ENCODE measurements around the gene BCAS3.
"Not testable (repeated sequence)": the region's sequence is repeated elsewhere in the genome, so short reads cannot be mapped to it uniquely, and the experiment has no call there.

The BCAS3 gene

DNA sequence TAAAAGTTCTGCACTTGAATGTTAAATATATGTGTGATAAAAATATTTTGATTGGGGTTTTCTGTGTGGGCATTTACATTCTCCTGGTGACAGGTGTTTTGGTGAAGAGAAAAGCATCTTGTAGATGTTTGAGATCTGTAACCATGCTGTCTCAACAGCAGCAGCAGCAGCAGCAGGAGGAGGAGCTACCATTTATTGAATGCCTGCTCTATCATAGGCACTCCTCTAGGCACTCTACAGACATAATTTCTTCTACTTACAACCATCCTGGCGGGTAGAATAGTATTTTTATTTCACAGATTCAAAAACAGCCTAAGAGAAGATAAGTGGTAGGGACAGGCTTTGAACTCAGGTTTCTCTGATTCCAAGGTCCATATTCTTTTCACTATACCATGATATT lies 562.3 kb downstream of the BCAS3 start:
- FAIRE-seq: no peak

GRCh38 chr17:61240851-61241468 lies 563.3 kb downstream of the BCAS3 start:
- no peak for FAIRE-seq

DNA sequence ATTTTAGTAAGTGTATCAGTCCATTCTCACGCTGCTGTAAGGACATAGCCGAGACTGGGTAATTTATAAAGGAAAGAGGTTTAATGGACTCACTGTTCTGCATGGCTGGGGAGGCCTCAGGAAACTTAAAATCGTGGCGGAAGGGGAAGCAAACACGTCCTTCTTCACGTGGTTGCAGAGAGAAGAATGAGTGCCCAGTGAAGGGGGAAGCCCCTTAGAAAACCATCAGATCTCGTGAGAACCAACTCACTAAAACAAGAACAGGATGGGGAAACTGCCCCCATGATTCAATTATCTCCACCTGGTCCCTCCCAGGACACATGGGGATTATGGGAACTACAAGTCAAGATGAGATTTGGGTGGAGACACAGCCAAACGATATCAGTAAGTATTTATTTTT lies 567.3 kb downstream of the BCAS3 start:
- not testable (repeated sequence) for FAIRE-seq

DNA sequence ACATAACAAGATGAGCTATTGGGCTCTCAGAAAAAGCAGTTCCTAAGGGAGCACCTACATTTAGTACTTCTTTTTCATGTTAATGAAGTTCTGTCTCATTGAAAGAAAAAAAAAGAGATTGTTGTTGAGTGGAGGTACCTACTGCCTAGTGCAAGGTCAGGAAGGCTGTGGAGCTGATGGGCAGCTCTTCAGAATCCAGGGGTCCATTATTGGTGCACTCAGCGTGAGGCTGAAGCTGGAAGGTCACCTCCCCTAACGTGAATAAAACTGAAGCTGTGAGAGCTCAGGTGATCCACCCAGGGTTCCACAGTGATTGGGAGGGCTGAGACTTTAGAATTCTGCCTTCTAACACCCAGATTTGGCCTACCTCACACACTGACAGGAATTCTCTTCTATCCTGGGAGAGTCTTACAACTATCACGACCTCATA lies 568.1 kb downstream of the BCAS3 start:
- no peak for FAIRE-seq

DNA sequence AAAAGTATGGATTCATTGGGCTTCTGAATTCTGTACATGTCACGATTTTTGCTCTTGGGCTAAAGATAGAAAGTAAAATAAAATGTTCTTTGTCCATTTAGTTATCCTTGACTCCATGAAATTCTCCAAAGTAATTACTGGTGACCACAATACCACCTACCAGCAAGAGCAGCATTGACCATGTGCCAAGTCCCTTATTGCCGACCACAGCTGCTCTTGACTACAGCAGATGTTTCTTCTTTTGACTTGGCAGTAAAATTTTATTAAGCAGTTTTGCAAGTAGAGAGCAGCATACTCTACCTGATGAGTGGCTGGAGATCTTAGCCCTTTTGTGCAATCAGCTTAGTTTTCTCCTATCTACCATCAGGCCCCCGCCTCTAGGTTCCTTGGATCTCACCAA lies 569.8 kb downstream of the BCAS3 start:
- FAIRE-seq: no peak

- no peak for FAIRE-seq
These were observed 570.7 kb downstream of the BCAS3 start for GRCh38 chr17:61248399-61248798.

DNA sequence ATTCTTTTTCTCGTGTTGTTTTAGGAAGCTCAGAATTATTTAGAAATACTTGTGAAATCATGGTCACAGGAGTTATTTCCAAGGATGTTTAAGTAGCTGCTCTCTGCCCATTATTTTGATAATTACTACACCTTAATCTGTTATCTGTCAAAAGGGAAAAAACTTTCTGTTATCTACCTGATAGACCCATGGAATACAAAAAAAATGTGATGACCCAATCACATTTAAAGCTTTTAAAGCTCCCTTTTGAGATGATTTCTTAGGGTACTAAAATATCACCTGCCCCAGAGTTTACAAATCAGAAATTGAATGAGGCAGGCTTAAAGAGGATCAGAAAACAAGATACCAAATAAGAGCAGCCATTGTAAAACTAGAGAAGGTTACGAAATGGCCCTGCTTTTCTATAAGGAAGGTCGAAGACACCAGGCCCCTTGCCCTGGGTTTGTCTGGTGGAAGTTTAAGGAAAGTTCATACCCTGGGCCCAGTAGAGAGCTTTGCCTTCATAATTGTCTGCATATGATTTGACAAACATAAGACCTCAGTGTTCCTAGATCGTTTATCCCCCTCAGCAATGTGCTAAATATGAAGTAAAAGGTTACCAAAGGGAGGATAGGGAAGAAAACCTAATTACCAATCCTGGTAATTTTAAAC lies 572.1 kb downstream of the BCAS3 start:
- FAIRE-seq: no peak

DNA sequence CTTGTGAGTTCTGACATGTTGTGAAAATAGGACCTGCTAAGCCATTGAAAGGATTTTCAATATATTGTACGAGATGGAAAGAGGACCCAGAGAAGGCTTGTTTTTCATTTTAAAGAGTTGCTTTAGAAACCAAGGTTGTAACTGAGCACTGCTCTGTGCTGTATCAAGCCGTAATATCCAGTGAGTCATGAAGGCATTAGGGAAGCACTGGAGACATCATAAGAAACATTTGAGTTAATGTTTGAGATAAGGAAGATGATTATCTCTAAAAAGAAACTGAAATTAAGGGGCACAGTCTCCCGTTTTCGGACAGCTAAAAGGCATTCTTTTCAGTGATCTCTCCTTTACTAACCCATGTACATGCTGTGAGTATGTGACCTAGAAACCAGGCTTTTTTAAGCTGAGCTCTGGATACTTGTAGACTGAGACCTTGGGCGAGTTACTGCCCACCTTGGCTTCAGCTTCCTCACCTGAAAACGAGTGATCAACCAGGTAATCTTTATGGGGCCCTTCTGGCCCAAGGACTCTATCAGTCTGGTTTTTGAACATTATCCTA lies 572.8 kb downstream of the BCAS3 start:
- no peak for FAIRE-seq

DNA sequence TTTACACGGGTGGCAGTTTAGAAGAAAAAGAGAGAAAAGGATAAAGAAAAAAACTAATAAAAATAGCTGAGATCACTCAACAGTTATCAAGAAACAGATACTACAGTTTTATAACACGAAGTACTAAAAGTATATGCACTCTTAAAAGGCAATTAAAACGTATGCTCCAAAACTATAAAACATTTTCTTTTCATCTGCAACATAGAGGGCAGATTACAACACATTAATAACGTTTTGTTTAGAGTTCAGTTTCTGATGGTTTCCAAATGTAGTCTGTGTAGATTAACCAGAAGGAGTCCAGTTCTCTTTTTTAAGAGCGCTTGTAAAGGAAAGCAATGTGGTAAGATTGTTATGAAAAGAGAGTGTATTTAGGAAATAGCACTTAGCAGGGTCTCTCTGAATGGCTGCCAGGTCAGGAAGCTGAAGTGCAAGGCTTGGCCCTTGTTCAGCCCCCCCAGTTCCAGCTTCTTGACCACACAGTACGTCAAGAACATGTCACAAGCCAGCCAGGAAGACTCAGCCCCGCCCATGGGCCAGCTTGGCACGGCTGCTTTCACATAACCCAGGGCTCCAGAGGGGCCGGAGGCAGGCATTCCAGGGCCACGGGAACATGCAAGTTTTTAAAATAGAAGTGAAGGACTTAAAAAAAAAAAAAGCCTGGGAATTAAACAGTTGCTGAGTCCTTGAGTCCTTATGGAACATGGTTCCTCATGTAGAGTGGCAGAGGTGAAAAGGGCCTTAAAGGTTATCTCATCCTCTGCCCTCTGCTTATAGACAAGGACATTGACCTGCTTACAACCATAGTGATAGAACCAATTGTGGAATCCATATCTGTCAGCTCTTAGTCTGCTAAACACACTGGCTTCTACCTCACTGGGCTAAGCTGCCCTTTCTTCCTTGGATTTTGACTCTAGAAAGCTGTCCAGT lies 574.6 kb downstream of the BCAS3 start:
- no peak for FAIRE-seq

GRCh38 chr17:61253362-61253761 lies 575.7 kb downstream of the BCAS3 start:
- no peak for FAIRE-seq

DNA sequence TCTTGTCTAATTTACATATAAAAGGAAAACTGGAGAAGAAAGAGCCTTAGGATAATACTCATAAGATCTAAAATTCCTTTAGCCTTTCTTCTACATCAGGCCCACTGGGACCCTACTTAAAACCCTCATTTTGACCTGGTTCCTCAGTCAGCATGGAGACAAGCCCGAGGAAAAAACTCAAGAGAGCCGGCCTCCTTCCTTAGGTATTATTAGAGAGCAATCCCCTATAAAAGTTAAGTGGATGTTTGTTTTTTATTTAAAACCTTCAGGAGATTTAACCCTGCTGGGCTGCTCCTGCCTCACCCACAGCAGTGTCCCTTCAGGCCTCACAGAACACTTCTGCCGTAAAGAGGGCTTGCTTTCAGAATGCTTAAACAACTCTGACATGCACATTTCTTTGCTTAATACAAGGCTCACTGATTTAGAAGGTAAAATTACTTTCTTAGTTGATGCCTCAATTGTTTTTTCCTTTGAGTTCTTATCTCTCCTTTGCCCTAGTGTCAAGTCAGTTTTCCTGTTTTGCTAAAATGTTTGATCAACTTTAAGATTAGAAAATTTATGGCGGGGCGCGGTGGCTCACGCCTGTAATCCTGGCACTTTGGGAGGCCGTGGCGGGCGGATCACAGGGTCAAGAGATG lies 576.4 kb downstream of the BCAS3 start:
- no peak for FAIRE-seq

DNA sequence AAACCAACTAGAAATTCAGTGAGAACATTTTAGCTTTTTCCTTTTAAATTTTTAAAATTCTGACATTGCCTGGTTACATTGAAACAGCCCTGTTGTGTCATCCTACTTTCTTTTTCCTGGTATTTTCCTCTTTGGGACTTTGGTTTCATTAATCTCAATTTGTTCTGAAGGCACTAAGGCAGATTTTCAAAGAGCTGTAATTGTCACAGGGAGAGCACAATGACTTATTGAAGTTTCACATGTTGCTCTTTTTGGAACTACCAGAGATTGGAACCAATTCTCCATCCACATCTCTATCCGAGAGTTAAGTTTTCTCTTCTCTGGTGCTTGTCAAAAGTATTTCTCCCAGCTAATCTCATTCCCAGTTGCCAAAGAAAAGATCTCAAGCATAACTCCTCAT lies 577.3 kb downstream of the BCAS3 start:
- no peak for FAIRE-seq

GRCh38 chr17:61255647-61256046 lies 578.0 kb downstream of the BCAS3 start:
- FAIRE-seq: no peak

DNA sequence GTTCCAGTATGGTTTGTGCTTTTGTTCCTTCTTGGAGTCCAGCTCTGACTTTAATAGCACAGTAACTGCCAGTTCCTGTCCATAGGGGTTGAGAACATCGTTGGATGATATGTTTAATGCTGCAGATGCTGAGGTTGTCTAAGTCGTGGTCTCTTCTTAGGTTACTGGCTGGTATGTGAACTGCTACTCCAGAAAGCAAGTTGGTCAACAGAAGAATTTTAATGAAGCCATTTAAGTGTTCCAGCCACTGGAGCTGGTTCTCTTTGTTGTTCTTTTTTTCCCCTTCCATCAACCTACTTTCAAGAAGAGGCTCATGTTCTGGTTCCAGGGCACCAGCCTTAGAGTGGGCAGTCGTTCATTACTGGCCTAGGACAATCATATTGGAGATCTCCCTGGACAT lies 581.7 kb downstream of the BCAS3 start:
- FAIRE-seq: no peak

- FAIRE-seq: no peak
These were observed 582.6 kb downstream of the BCAS3 start for GRCh38 chr17:61260071-61260797.

- no peak for FAIRE-seq
These were observed 583.5 kb downstream of the BCAS3 start for GRCh38 chr17:61261001-61261637.

DNA sequence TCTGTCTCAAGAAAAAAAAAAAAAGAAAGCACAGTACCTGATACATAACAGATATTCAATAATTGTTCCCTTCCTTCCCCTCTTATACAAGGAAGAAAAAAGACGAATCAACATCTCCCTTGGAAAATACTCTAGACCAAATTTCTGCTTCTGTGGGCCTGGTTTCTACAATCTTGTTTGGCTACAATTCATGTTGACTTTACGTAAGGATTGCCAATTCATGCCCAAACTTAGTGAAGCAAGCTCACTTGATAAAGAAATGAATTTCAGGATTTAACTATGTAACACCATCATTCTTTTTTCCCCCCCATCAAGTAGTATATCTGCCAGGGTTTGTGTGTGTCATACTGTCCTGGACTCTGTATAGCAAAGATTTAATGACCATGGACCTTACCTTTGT lies 587.7 kb downstream of the BCAS3 start:
- FAIRE-seq: no peak

- no peak for FAIRE-seq
These were observed 590.2 kb downstream of the BCAS3 start for GRCh38 chr17:61267847-61268246.

- no peak for FAIRE-seq
These were observed 597.7 kb downstream of the BCAS3 start for GRCh38 chr17:61275395-61275794.

DNA sequence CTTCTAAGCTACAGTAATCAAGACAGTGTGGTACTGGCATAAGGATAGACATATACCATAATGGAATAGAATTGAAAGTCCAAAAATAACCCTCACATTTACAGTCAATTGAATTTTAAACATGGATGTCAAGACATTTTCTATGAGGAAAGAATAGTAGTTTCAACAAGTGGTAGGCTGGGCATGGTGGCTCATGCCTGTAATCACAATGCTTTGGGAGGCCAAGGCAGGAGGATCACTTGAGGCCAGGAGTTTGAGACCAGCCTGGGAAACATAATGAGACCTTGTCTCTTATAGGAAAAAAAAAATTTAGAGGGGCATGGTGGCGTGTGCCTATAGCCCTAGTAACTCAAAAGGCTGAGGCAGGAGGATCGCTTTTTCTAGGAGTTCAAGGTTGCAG lies 599.2 kb downstream of the BCAS3 start:
- no peak for FAIRE-seq

DNA sequence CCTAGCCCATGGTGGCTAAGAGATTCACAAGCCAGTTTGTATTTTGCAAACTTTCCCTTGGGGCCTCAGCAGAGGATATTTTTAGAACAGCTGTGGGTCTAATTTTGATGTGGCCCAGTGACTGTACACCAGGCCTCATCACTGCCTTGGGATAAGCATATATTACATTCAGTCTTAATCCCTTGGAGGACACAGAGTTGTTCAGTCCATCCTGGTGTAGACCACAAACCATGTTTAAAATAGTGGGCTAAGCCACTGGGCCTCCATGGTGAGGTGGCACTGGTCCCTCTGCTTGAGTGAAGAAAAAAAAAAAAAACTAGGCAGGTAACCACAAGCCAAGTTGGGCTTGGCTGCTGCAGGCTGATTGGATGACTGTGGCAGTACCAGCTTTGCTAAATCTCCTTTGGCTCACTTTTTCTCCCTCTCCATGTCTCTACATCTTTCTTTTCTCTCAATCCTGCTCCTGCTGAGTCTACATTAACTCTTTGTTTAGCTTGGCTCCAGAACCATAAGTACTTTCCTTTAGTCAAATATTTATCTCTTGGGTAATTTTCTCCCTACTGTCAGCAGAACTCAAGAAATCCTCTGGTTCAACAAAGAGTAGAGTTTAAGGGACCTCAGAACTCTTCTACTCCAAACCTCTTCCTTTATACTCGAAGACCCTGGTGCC lies 602.0 kb downstream of the BCAS3 start:
- no peak for FAIRE-seq

All from TTC549 (cell line).